Transverse colon (tissue), 4 donors: ENCODE data around the gene BATF2. TPM values are rescaled to one million over a fixed set of nuclear protein-coding genes. Genes with fewer than 3 reads are reported as not detected.

ENCODE experiments used
- DNase-seq: peaks from one replicate; pipeline ENCODE4 v3.0.0-alpha.2; 2019
- H3K27ac ChIP-seq, 4 donors: fragments of 200-600 bp; sonication (generic); 2 replicates each; pipeline ENCODE4 v1.5.1; 2016 to 2018; ENCODE audit warnings: inconsistent platforms in 4 of 4
- H3K27me3 ChIP-seq: fragments of 200-600 bp; sonication (generic); 2 replicates; pipeline ENCODE4 v1.5.1; 2017; ENCODE audit warnings: inconsistent platforms
- H3K36me3 ChIP-seq, 4 donors: fragments of 200-600 bp; sonication (generic); 2 replicates each; pipeline ENCODE4 v1.5.1; 2017 to 2019; ENCODE audit warnings: inconsistent platforms in 4 of 4
- H3K4me1 ChIP-seq, 4 donors: fragments of 200-600 bp; sonication (generic); 2 replicates each; pipeline ENCODE4 v1.5.1; 2017 to 2020; ENCODE audit warnings: inconsistent platforms in 4 of 4
- H3K4me3 ChIP-seq, 4 donors: fragments of 200-600 bp; sonication (generic); 1 replicate in 1 of 4; 2 replicates in 3 of 4; pipeline versions ENCODE4 v1.5.1 to v1.6.1; 2017 to 2019; ENCODE audit warnings: inconsistent platforms in 4 of 4
- H3K9me3 ChIP-seq, 2 donors: fragments of 200-600 bp; sonication (generic); 2 replicates each; pipeline ENCODE4 v1.5.1; 2017 to 2019; ENCODE audit warnings: inconsistent platforms in 2 of 2
- CTCF ChIP-seq, 5 experiments: fragments of 200-600 bp in 3 of 5; fragments of 450-650 bp in 2 of 5; sonication (generic) in 3 of 5; IDR thresholded peaks; 1 replicate in 2 of 5; 2 replicates in 3 of 5; pipeline ENCODE4 v1.5.1; 2016 to 2017; ENCODE audit warnings: antibody characterized with exemption in 5 of 5, inconsistent platforms in 3 of 5, mild to moderate bottlenecking in 2 of 5, moderate library complexity in 1 of 5
- EP300 ChIP-seq: sonication (generic); formaldehyde crosslinking; IDR thresholded peaks from one replicate; pipeline ENCODE4 v1.6.1; 2017; ENCODE audit warnings: antibody characterized with exemption, low read depth
- POLR2A ChIP-seq: fragments of 450-650 bp; IDR thresholded peaks from one replicate; pipeline ENCODE4 v1.6.1; 2016; ENCODE audit warnings: antibody characterized with exemption, mild to moderate bottlenecking, moderate library complexity
- POLR2AphosphoS5 ChIP-seq, 3 donors: sonication (generic); formaldehyde crosslinking; IDR thresholded peaks; one replicate each; pipeline ENCODE4 v1.6.1; 2016; ENCODE audit warnings: antibody characterized with exemption in 3 of 3
- WGBS, 2 donors: methylation state at CpG; one replicate each; pipeline ENCODE4 v1.1.5; 2018; ENCODE audit warnings: low coverage in 1 of 2; 5-methylcytosine and 5-hydroxymethylcytosine counted together
- in situ Hi-C, 4 donors: fragments of 200-750 bp; cut with MboI; loops; one replicate each; pipeline versions ENCODE4 v1.15.0 to v1.15.1; 2017; ENCODE audit warnings: low sequenced_read_pairs in 3 of 4, low pct_ligation_motif_present in 1 of 4, low pct_unique_long_range_greater_than_20kb in 1 of 4
- intact Hi-C: fragments of 100-400 bp; cut with DNase I; formaldehyde crosslinking; loops from one replicate; pipeline ENCODE4 v1.15.1; 2023; ENCODE audit warnings: low total_unique reads
- total RNA-seq, 4 donors: library from RNA; depleted of rRNA; stranded (reverse); fragments of >200 nt; gene quantifications; one replicate each; pipeline ENCODE4 v1.1.0, GENCODE V29; 2016

Gene BATF2
- total RNA-seq, 4 donors from 2014 or later: 4.0 to 13.9 (median 11.2) TPM

GRCh38 chr11:64967375-64967774 lies 29.4 kb downstream of the BATF2 start:
- Histone ChIP-seq H3K4me3 (no peak overlapping the region), H3K4me1 (peaks cover 0 to 29% (median 16%) of the 10 kb centered on the region in 4 donors), H3K36me3 (no peaks in the 10 kb centered on the region), H3K27me3 (no peaks in the 10 kb centered on the region), H3K27ac (no peak overlapping the region), H3K9me3 (no peaks in the 10 kb centered on the region)
- in situ Hi-C loops (no loop called here), intact Hi-C loops (no loop called here)
- no peak for TF ChIP-seq CTCF (IDR thresholded peaks at IDR 0.05)
- no peak for TF ChIP-seq POLR2A
- TF ChIP-seq EP300: no peak
- TF ChIP-seq POLR2AphosphoS5 (IDR thresholded peaks at IDR 0.05): no peak
- 77 to 87% methylated on average over 3 of the region's 3 CpGs for WGBS, 2 donors
- DNase-seq: no peak

DNA sequence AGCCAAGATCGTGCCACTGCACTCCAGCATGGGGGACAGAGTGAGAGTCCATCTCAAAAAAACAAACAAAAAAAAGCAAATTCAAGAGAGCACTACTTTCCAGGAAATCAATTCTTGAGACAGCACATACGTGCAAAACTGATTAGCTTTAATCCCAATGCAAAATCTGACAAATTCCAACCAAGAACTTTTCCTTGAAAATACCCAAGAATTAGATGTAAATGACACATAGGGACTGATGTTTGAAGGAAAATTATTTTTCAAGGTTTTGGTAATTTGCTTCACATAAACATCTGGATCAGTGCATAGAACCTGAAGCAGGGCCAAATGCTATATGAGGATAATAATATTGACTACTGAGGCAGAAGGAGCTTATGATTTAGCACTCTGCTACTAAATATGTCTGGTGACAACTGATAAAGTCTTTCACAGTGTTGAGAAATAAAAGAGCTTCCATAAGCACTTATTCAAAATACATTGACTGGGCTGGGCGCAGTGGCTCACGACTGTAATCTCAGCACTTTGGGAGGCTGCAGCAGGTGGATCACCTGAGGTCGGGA lies 33.6 kb downstream of the BATF2 start:
- in situ Hi-C loops (no loop called here), intact Hi-C loops (no loop called here)
- 87 to 94% methylated on average over 3 to 5 of the region's 5 CpGs for WGBS, 2 donors
- Histone ChIP-seq H3K4me1 (no peaks in the 10 kb centered on the region), H3K27ac (no peak overlapping the region), H3K9me3 (no peaks in the 10 kb centered on the region), H3K27me3 (no peaks in the 10 kb centered on the region), H3K4me3 (no peak overlapping the region), H3K36me3 (no peaks in the 10 kb centered on the region)
- no peak for TF ChIP-seq POLR2AphosphoS5 (IDR thresholded peaks at IDR 0.05)
- no peak for TF ChIP-seq CTCF (IDR thresholded peaks at IDR 0.05)
- TF ChIP-seq POLR2A: no peak
- TF ChIP-seq EP300: no peak
- no peak for DNase-seq

DNA sequence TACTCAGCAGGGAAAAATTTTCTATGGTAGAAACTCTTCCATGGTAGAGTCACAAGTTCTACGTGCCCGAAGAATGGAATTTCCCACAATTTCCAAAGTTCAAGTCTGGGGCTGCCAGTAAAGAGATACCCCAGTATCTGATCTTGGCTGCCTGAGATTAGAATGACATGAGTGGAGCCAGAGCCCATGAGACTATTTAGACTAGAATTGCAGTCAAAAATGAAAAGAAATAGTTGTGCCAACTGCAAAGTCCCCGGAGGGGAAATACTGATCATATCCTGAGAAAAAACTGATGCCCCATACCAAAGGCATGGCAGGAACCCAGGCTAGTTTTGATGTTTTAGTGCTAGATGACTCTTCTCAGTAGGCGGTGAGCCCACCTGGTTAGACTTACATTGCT lies 36.1 kb downstream of the BATF2 start:
- in situ Hi-C loops (no loop called here), intact Hi-C loops (no loop called here)
- Histone ChIP-seq H3K9me3 (no peaks in the 10 kb centered on the region), H3K4me3 (no peak overlapping the region), H3K27ac (no peak overlapping the region), H3K36me3 (no peaks in the 10 kb centered on the region), H3K4me1 (no peaks in the 10 kb centered on the region), H3K27me3 (no peaks in the 10 kb centered on the region)
- TF ChIP-seq POLR2AphosphoS5 (IDR thresholded peaks at IDR 0.05) (no peak), EP300 (no peak), CTCF (IDR thresholded peaks at IDR 0.05) (no peak), POLR2A (no peak)
- 57 to 68% methylated on average over 4 of the region's 4 CpGs for WGBS, 2 donors
- no peak for DNase-seq

DNA sequence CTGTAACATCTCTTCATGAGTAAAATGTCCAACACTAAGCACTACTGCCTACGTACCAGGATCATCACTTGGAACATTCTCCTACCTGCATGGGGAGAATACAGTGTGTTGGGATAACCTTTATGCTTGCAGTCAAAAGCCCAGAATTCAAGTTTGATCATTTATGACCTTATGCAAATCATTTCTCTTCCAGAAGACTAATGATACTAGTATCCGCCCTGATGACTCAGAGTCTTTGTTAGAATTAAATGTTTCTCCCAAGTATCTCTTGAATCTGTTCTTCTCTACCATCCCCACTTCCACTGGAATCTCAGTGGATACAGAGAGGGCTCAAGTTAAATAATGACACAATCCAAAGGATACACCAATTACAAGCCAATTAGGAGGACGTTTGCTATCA lies 37.3 kb downstream of the BATF2 start:
- H3K4me1 ChIP-seq: no peaks in the 10 kb centered on the region
- DNase-seq: no peak
- H3K4me3 ChIP-seq: no peak overlapping the region
- TF ChIP-seq POLR2A (no peak), EP300 (no peak), POLR2AphosphoS5 (IDR thresholded peaks at IDR 0.05) (no peak), CTCF (IDR thresholded peaks at IDR 0.05) (no peak)
- no peaks in the 10 kb centered on the region for H3K27me3 ChIP-seq
- H3K9me3 ChIP-seq: no peaks in the 10 kb centered on the region
- 27 to 67% methylated on average over 1 to 3 of the region's 3 CpGs for WGBS, 2 donors
- intact Hi-C loops: no loop called here
- no peaks in the 10 kb centered on the region for H3K36me3 ChIP-seq
- in situ Hi-C loops: no loop called here
- no peak overlapping the region for H3K27ac ChIP-seq
